GM12873 (cell line): ENCODE results near the gene LPAR1.

Experiments
- TF ChIP-seq, protein P1 (sequence below): IDR thresholded peaks from 2 replicates; pipeline ENCODE4 v1.5.1; 2012; ENCODE audit warnings: low read depth, mild to moderate bottlenecking, moderate library complexity, low read length, control low read depth; ENCODE audit not compliant: insufficient read depth; ENCODE audit errors: missing control alignments

Gene LPAR1

DNA sequence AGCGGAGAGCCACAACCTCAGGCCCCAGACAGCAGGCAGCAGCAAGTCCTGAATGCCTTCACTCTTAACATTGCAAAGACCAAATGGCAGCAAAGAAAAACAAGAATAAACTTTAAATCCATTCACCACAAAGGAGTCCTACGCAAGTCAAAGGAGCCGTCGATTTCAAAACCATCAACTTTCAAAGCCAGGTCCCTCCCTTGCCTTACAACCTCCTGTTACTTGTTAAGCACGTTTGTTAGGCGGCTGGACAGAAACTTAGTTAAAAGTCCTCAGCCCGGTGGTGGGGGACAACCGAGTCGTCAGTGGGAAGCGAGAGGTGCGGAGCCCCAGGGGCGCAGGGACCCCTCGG is 938 bp downstream of the LPAR1 start:
- TF ChIP-seq, protein P1, sequence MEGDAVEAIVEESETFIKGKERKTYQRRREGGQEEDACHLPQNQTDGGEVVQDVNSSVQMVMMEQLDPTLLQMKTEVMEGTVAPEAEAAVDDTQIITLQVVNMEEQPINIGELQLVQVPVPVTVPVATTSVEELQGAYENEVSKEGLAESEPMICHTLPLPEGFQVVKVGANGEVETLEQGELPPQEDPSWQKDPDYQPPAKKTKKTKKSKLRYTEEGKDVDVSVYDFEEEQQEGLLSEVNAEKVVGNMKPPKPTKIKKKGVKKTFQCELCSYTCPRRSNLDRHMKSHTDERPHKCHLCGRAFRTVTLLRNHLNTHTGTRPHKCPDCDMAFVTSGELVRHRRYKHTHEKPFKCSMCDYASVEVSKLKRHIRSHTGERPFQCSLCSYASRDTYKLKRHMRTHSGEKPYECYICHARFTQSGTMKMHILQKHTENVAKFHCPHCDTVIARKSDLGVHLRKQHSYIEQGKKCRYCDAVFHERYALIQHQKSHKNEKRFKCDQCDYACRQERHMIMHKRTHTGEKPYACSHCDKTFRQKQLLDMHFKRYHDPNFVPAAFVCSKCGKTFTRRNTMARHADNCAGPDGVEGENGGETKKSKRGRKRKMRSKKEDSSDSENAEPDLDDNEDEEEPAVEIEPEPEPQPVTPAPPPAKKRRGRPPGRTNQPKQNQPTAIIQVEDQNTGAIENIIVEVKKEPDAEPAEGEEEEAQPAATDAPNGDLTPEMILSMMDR = no peak

DNA sequence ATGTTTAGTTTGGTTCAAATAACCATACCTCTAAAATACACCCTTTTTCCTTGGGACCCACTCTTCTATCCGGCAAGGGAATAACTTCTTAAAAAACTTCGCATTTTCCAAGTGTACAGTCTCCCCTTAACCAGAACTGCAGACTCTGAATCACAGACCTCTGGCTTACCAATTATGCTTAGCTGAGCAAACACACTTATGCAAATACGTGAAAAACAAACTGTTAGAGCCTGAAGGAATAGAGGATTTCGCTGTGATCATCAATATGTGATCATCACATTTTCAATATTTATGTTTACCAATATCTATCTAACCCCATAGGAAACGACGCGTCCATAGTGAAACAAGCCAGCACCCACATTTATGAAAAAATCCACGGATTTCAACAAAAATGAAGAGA is 1.3 kb downstream of the LPAR1 start:
- TF ChIP-seq, protein P1 = no peak

DNA sequence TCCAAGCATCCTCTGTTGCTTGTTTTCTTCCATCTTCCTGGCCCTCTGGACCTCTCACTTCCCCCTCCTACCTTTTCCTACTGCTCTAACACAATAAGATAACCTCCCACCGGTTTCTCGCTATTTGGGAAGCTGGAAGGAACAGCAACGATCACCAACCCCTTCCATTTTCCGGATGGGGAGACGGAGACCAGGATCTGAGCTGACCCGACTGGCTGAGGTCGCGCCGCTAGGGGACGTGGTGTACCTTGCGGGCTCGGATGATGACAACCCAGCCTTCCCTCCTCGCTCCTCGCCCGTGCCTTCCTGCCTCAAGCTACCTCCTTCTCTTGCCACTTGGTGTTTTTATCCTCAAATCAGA is 1.9 kb downstream of the LPAR1 start:
- TF ChIP-seq, protein P1 = peak; percentile 27

DNA sequence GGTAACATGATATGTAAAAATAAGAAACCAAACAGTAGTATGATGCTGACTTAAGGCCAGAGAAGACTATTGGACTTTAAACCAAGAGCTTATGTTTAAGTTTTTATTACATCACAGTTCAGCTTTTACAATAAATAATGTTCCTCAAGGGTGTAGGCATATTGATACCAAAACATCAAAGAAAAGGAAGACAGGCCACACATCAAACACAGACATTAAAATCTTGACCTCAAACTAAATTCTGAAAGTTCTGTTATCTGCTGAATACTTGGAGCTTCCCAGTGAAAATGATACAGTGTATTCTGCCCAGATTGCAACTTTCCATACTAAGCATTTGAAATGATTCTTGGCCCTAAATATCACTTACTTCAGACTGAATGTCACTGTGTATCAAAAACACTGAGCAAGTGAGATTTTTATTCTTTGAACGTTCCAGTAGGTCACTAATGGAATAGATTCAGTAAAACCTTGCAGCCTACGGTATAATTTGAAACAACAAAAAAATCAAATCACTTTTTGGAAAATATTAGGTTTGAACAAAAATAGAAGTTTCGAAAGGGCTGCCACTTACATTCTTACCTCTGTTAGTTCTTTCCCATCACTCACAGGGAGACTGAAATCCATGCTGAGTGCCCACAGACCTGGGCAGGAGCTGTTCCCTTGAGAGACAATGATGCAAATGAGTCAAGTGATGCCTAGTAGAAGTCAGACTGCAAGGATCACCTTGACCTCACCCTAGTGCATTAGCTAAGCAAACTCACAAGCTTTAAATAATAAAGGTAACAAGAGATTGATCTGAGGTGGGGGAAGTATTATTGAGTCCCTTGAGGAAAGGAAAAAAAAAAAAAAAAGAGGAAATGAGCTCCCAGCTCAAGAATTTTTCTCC is 2.5 kb downstream of the LPAR1 start:
- TF ChIP-seq, protein P1 = no peak

DNA sequence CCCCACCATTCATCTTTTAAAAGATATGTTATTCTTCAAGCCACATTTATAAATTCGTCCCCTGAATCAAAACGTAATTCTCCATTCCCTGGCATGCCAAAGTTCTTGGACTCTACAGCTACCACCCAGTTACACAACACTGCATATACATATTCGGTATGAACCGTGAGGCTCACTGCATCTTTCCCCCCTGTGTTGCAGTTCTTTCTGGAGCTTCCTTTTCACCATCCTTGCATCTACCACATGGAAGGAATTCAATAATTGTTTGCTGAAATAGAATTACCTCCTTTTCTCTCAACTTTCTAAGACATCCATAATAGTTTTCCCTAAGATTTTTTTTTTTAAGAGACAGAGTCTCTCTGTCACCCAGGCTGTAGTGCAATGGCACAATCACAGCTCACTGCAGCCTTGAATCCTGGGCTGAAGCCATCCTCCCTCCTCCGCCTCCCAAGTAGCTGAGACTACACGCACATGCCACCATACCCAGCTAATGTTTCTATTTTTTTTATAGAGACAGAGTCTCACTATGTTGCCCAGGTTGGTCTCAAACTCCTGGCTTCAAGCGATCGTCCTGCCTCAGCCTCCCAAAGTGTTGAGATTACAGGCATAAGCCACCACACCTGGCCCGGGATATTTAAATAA is 3.3 kb downstream of the LPAR1 start:
- TF ChIP-seq, protein P1 = no peak

DNA sequence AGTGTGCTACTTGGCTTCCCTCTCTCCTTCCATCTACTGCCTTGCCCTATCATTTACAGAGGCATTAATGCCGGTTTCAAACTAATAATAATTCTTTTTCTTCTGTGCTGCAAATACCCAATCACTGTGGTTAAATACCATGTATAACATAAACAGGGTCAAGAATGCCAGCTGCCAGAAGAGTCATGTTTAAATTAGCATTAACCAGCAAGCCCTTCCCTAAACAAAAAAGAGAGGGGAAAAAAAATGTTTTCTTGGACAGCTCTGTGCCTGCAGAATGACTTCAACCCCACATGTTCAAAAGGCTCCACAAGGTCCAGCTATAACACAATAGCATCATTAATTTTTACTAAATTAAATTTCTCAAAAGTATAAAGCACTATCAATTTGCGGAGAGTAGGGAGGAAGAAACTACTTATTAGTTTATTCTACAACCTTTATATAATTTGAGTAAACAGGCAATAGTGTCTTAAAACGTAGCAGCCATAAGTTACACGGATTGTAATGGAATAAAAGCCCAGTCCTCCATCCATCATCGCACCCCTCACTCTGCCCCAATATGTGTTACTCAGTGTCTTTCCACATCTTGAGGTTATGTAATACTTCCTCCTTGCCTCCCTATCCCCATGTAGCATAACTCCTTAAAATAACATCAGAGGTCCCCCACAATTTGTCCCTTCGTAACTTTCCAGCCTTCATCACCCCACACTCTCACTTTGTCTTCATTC is 3.9 kb downstream of the LPAR1 start:
- TF ChIP-seq, protein P1 = no peak

DNA sequence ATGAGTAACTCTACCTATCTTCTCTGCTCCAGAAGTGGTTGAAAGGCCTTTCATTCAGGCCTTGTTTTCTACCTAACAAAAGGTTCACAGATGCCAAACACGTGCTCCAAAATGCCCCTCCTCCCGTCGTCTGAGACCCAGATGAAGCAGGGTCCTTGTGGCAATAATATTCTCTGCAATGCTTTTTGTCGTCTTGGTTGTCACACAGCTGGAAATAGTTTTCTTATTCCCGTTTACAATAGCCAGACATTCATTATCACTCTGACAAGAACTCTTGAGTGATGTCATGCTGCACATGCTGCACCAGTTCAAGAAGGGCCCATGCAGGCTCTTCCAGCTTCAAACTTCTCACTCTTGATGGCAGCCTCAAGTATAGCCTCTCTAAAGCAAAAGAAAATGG is 7.8 kb downstream of the LPAR1 start:
- TF ChIP-seq, protein P1 = no peak
